Fibroblast of peridontal ligament (primary cell): ENCODE results near the gene OCEL1.
"Not testable (repeated sequence)": the region's sequence is repeated elsewhere in the genome, so short reads cannot be mapped to it uniquely, and the experiment has no call there.

Experiments used
- DNase-seq: peaks from one replicate; pipeline ENCODE4 v3.0.0-alpha.2; 2010; ENCODE audit errors: extremely low read depth

The OCEL1 gene

GRCh38 chr19:17263712-17264640 lies 38.0 kb downstream of the OCEL1 start:
- no peak for DNase-seq

- no peak for DNase-seq
These were observed 38.6 kb downstream of the OCEL1 start, which contains the start of gene USHBP1 for GRCh38 chr19:17264641-17264979. USHBP1 (minus strand) TSS chr19:17264745; CDS start chr19:17264299, 446 bp downstream.

GRCh38 chr19:17266026-17266425 lies 40.0 kb downstream of the OCEL1 start:
- DNase-seq: no peak

GRCh38 chr19:17266589-17266974 lies 40.6 kb downstream of the OCEL1 start:
- DNase-seq: no peak

GRCh38 chr19:17266975-17267788 lies 41.2 kb downstream of the OCEL1 start, which contains the start of gene BABAM1:
BABAM1 (plus strand) TSS chr19:17267443; CDS start chr19:17268807, 1,364 bp downstream.
- DNase-seq: peak; percentile 100

- DNase-seq: no peak
These were observed 42.7 kb downstream of the OCEL1 start for GRCh38 chr19:17268754-17269153.

GRCh38 chr19:17274892-17275291 lies 48.9 kb downstream of the OCEL1 start:
- DNase-seq: not testable (repeated sequence)

GRCh38 chr19:17275441-17276175 lies 49.6 kb downstream of the OCEL1 start:
- DNase-seq: no peak
